Osteoblast (primary cell): Measurements from ENCODE around the gene ANLN. TPM values are rescaled to one million over a fixed set of nuclear protein-coding genes. Genes with fewer than 3 reads are reported as not detected.

Experiments
- DNase-seq: peaks from one replicate; pipeline ENCODE4 v3.0.0; 2011; ENCODE audit warnings: low spot score, mixed read lengths; ENCODE audit not compliant: insufficient read length; ENCODE audit errors: missing footprints
- H2AFZ ChIP-seq: 2 replicates; pipeline ENCODE4 v1.6.0; 2011; ENCODE audit warnings: mild to moderate bottlenecking, low read length
- H3K27ac ChIP-seq: 2 replicates; pipeline ENCODE4 v1.5.1; 2011; ENCODE audit warnings: mild to moderate bottlenecking, low read depth, low read length, moderate library complexity
- H3K27me3 ChIP-seq: 2 replicates; pipeline ENCODE4 v1.6.0; 2012; ENCODE audit warnings: mild to moderate bottlenecking, control low read depth, inconsistent platforms, low read length, moderate library complexity; ENCODE audit not compliant: insufficient read depth
- H3K36me3 ChIP-seq: 2 replicates; pipeline ENCODE4 v1.5.1; 2011; ENCODE audit warnings: mild to moderate bottlenecking, low read length, control low read depth, moderate library complexity; ENCODE audit not compliant: insufficient read depth
- H3K4me1 ChIP-seq: 2 replicates; pipeline ENCODE4 v1.5.1; 2011; ENCODE audit warnings: mild to moderate bottlenecking, low read length, control low read depth, moderate library complexity; ENCODE audit not compliant: insufficient read depth
- H3K4me2 ChIP-seq: 2 replicates; pipeline ENCODE4 v1.6.0; 2011; ENCODE audit warnings: mild to moderate bottlenecking, low read length; ENCODE audit not compliant: insufficient read depth
- H3K4me3 ChIP-seq: fragments of 200-600 bp; sonication (generic); 3 replicates; pipeline ENCODE4 v1.5.1; 2012; ENCODE audit warnings: mild to moderate bottlenecking, low read length, inconsistent platforms; ENCODE audit not compliant: insufficient read depth
- H3K79me2 ChIP-seq: 2 replicates; pipeline ENCODE4 v1.6.0; 2012; ENCODE audit warnings: mild to moderate bottlenecking, low read length, control low read depth, inconsistent platforms; ENCODE audit not compliant: insufficient read depth
- H3K9me3 ChIP-seq: 2 replicates; pipeline ENCODE4 v1.5.1; 2011; ENCODE audit warnings: low read depth, low read length, control low read depth
- H4K20me1 ChIP-seq: 2 replicates; pipeline ENCODE4 v1.6.0; 2012; ENCODE audit warnings: mild to moderate bottlenecking, low read length, control low read depth; ENCODE audit not compliant: insufficient read depth
- total RNA-seq: library from RNA; depleted of rRNA; stranded (reverse); fragments of >200 nt; gene quantifications from 2 replicates; pipeline ENCODE4 v1.2.3, GENCODE V29; 2012
- TF ChIP-seq, protein P1 (sequence below): IDR thresholded peaks from 2 replicates; pipeline ENCODE4 v1.5.1; 2011; ENCODE audit warnings: mild to moderate bottlenecking, low read depth, low read length, moderate library complexity; ENCODE audit errors: extremely low read depth

ANLN gene
- total RNA-seq, 1 donor = 12.7 TPM

DNA sequence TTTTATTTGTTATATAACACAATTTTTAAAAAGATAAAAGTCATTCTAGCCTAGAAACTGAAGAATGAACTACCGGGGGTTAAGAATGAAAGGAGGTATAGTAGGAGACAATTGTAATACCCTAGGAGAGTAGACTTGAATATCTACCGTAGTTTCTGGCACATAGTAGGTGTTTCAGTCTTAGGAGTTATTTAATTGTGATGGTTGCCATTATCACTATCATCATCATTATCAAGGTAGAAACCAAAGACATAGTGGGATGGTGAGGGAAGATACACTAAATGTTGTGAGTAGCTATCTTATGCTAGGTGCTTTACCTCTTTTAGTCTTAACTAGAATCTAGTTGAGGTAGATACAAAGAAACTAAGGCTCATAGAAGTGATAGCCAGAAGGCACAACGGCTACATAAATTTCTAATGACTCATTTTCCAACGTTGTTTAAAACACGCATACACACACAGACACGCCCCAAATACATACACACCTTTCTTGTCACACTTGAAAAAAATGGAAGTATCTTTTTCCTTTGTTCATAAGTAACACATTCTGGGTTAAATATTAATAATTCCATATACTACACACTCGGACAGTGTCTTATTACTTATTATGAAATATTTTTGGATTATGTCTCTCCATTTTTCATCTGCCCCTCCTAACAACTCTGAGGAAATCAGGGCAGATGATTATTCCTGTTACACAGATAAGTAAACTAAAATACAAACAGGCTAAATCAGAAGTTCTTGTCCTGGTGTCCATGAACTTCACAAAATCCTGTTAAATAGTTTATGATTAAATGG lies 2.0 kb upstream of the ANLN start:
- no peak overlapping the region for H3K4me3 ChIP-seq
- H3K79me2 ChIP-seq = peaks cover 25% of the 10 kb centered on the region
- H3K27me3 ChIP-seq = no peaks in the 10 kb centered on the region
- no peak overlapping the region for H3K27ac ChIP-seq
- peaks cover 14% of the 10 kb centered on the region for H3K4me1 ChIP-seq
- H3K9me3 ChIP-seq = no peaks in the 10 kb centered on the region
- H4K20me1 ChIP-seq = no peaks in the 10 kb centered on the region
- no peak overlapping the region for H3K4me2 ChIP-seq
- H3K36me3 ChIP-seq = no peaks in the 10 kb centered on the region
- TF ChIP-seq, protein P1, sequence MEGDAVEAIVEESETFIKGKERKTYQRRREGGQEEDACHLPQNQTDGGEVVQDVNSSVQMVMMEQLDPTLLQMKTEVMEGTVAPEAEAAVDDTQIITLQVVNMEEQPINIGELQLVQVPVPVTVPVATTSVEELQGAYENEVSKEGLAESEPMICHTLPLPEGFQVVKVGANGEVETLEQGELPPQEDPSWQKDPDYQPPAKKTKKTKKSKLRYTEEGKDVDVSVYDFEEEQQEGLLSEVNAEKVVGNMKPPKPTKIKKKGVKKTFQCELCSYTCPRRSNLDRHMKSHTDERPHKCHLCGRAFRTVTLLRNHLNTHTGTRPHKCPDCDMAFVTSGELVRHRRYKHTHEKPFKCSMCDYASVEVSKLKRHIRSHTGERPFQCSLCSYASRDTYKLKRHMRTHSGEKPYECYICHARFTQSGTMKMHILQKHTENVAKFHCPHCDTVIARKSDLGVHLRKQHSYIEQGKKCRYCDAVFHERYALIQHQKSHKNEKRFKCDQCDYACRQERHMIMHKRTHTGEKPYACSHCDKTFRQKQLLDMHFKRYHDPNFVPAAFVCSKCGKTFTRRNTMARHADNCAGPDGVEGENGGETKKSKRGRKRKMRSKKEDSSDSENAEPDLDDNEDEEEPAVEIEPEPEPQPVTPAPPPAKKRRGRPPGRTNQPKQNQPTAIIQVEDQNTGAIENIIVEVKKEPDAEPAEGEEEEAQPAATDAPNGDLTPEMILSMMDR = no peak
- H2AFZ ChIP-seq = no peak overlapping the region
- no peak for DNase-seq

DNA sequence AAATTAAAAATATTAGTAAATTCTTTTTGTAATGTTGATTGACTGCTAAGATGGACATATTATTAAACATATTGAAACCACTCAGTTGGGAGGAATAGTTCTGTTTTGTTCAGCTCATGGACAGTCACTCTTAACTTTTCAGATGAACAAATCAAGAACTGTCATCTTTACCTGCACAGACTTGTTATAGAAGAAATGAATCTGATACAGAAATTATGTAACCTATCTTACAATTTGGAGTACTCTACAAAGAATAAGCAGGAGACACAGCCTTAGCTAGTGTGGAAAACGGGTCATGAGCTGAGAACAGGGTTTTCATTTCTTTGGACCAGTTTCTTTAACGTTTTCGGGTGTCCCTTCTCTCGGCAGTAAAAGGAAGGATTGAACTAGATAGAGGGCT lies 1.2 kb upstream of the ANLN start:
- no peaks in the 10 kb centered on the region for H3K36me3 ChIP-seq
- H3K27me3 ChIP-seq = no peaks in the 10 kb centered on the region
- no peak overlapping the region for H3K27ac ChIP-seq
- H3K4me2 ChIP-seq = no peak overlapping the region
- H2AFZ ChIP-seq = peak overlapping the region; percentile 82
- H3K79me2 ChIP-seq = peaks cover 30% of the 10 kb centered on the region
- peaks cover 20% of the 10 kb centered on the region for H3K4me1 ChIP-seq
- H4K20me1 ChIP-seq = no peaks in the 10 kb centered on the region
- TF ChIP-seq, protein P1 = no peak
- H3K9me3 ChIP-seq = no peaks in the 10 kb centered on the region
- no peak overlapping the region for H3K4me3 ChIP-seq
- no peak for DNase-seq

- H3K9me3 ChIP-seq = peaks cover under 1% of the 10 kb centered on the region
- H3K4me2 ChIP-seq = peak overlapping the region; percentile 95
- H3K27ac ChIP-seq = peak overlapping the region; percentile 93
- H3K4me1 ChIP-seq = peaks cover 30% of the 10 kb centered on the region
- TF ChIP-seq, protein P1 = no peak
- peak overlapping the region; percentile 90 for H3K4me3 ChIP-seq
- H3K36me3 ChIP-seq = no peaks in the 10 kb centered on the region
- no peaks in the 10 kb centered on the region for H3K27me3 ChIP-seq
- peak; percentile 97 for DNase-seq
- H4K20me1 ChIP-seq = no peaks in the 10 kb centered on the region
- H3K79me2 ChIP-seq = peaks cover 50% of the 10 kb centered on the region
- H2AFZ ChIP-seq = peak overlapping the region; percentile 90
Observed at GRCh38 chr7:36390199-36391090, 783 bp downstream of the ANLN start.
